A549 (cell line): ENCODE data around the gene RBM26. TPM values are rescaled to one million over a fixed set of nuclear protein-coding genes. Genes with fewer than 3 reads are reported as not detected.

Experiments
- ATAC-seq, 2 experiments: fragments of 200-7000 bp in 1 of 2; fragments of >200 bp in 1 of 2; cut with Nextera tagmentation in 1 of 2; cut with Tn5 transposase in 1 of 2; 3 replicates each; pipeline versions ENCODE4 v1.8.0 to v1.9.1; 2018 to 2020; ENCODE audit warnings: mild to moderate bottlenecking in 1 of 2, moderate library complexity in 1 of 2
- CTCF ChIA-PET: fragments of 300-600 bp; sonication (Branson Sonifier 250); formaldehyde crosslinking; extraction: SDS; loops from one replicate; lab custom pipeline; 2021; ENCODE audit warnings: antibody characterized with exemption, inconsistent platforms; lab: Yijun Ruan, JAX
- POLR2A ChIA-PET: fragments of 350-600 bp; formaldehyde crosslinking; extraction: SDS; loops from one replicate; lab custom pipeline; 2021; ENCODE audit warnings: antibody characterized with exemption, inconsistent platforms; lab: Yijun Ruan, JAX
- DNase-seq, 2 experiments: peaks; one replicate each; pipeline versions ENCODE4 v3.0.0 to v3.0.0-alpha.2; 2011 to 2016; ENCODE audit warnings: low read depth in 1 of 2, low spot score in 1 of 2
- FAIRE-seq: peaks from 2 replicates; lab custom pipeline; 2011; peaks lifted over from hg19 to GRCh38; lab: Jason Lieb, UNC
- H3K27ac ChIP-seq, 2 experiments: fragments of >200 bp; sonication (Bioruptor Twin); formaldehyde crosslinking; 3 replicates each; pipeline ENCODE4 v1.5.1; 2016 to 2017
- H3K4me1 ChIP-seq: fragments of >200 bp; sonication (Bioruptor Twin); formaldehyde crosslinking; 3 replicates; pipeline ENCODE4 v1.6.1; 2016
- H3K4me2 ChIP-seq: fragments of >200 bp; sonication (Bioruptor Twin); formaldehyde crosslinking; 3 replicates; pipeline ENCODE4 v1.6.1; 2016
- H3K4me3 ChIP-seq: fragments of >200 bp; sonication (Bioruptor Twin); formaldehyde crosslinking; 3 replicates; pipeline ENCODE4 v1.5.1; 2016
- H3K9me3 ChIP-seq: fragments of >200 bp; sonication (Bioruptor Twin); formaldehyde crosslinking; 3 replicates; pipeline ENCODE4 v1.6.1; 2016
- CBX2 ChIP-seq: fragments of 200-600 bp; sonication (generic); IDR thresholded peaks from 2 replicates; pipeline ENCODE4 v1.6.1; 2016; ENCODE audit warnings: low read depth, mild to moderate bottlenecking, borderline replicate concordance
- CBX8 ChIP-seq: fragments of 200-600 bp; sonication (generic); IDR thresholded peaks from 2 replicates; pipeline ENCODE4 v1.6.1; 2016
- CHD2 ChIP-seq: fragments of 150-350 bp; IDR thresholded peaks from 2 replicates; pipeline ENCODE4 v1.6.1; 2014; ENCODE audit warnings: low read length; ENCODE audit not compliant: partially characterized antibody
- EP300 ChIP-seq, 2 experiments: fragments of >200 bp; sonication (Bioruptor Twin); formaldehyde crosslinking; IDR thresholded peaks; 2 replicates in 1 of 2; 3 replicates in 1 of 2; pipeline ENCODE4 v1.6.1; 2016 to 2017
- GATA3 ChIP-seq: IDR thresholded peaks from 2 replicates; pipeline ENCODE4 v1.6.1; 2012; ENCODE audit warnings: borderline replicate concordance
- HOXA7 ChIP-seq: fragments of 250-450 bp; sonication (Bioruptor Pico); IDR thresholded peaks from 2 replicates; pipeline ENCODE4 v1.5.0; 2020; ENCODE audit warnings: mild to moderate bottlenecking, moderate library complexity
- JUN ChIP-seq, 2 experiments: fragments of >200 bp; sonication (Bioruptor Twin); formaldehyde crosslinking; IDR thresholded peaks; 2 replicates in 1 of 2; 3 replicates in 1 of 2; pipeline ENCODE4 v1.6.1; 2016 to 2017
- KDM1A ChIP-seq: fragments of 200-600 bp; sonication (generic); IDR thresholded peaks from 2 replicates; pipeline ENCODE4 v1.6.1; 2016; ENCODE audit warnings: low read depth, mild to moderate bottlenecking
- KDM5A ChIP-seq: fragments of 200-600 bp; sonication (generic); IDR thresholded peaks from 2 replicates; pipeline ENCODE4 v1.6.1; 2016; ENCODE audit warnings: antibody characterized with exemption, mild to moderate bottlenecking
- MAFK ChIP-seq: fragments of 450-650 bp; IDR thresholded peaks from 2 replicates; pipeline ENCODE4 v1.6.1; 2014; ENCODE audit not compliant: partially characterized antibody
- MYC ChIP-seq: IDR thresholded peaks from 2 replicates; pipeline ENCODE4 v1.6.1; 2012; ENCODE audit warnings: mild to moderate bottlenecking, inconsistent platforms, low read length, improper control_type of control experiment, borderline replicate concordance
- RARB ChIP-seq: fragments of 250-450 bp; sonication (Bioruptor Pico); IDR thresholded peaks from 2 replicates; pipeline ENCODE4 v1.8.0; 2021; ENCODE audit warnings: mild to moderate bottlenecking, moderate library complexity
- RCOR1 ChIP-seq: fragments of 150-350 bp; IDR thresholded peaks from 2 replicates; pipeline ENCODE4 v1.6.1; 2014; ENCODE audit warnings: antibody characterized with exemption, low read length, low read depth
- RNF2 ChIP-seq: fragments of 200-600 bp; sonication (generic); IDR thresholded peaks from 2 replicates; pipeline ENCODE4 v1.6.1; 2016; ENCODE audit warnings: low read depth, mild to moderate bottlenecking, antibody characterized with exemption, moderate library complexity, borderline replicate concordance
- TP53 ChIP-seq: fragments of 250-450 bp; sonication (Bioruptor Pico); IDR thresholded peaks from 2 replicates; pipeline ENCODE4 v1.5.0; 2021; ENCODE audit warnings: mild to moderate bottlenecking, moderate library complexity
- ZNF302 ChIP-seq: fragments of 250-450 bp; sonication (Bioruptor Pico); IDR thresholded peaks from 2 replicates; pipeline ENCODE4 v1.9.0; 2021; ENCODE audit warnings: inconsistent platforms, mild to moderate bottlenecking, moderate library complexity
- WGBS: methylation state at CpG from one replicate; pipeline ENCODE4 v1.1.6; 2017; ENCODE audit errors: missing lambda C conversion rate; 5-methylcytosine and 5-hydroxymethylcytosine counted together
- polyA plus RNA-seq, 4 experiments: library from polyadenylated mRNA; depleted of rRNA in 3 of 4; stranded (reverse); fragments of >200 nt; fragmentation: RNase III in 1 of 4; extraction: RNeasy Plus Mini Kit Qiagen cat#74134 plus additional on column Dnase treatment in 1 of 4; gene quantifications; 2 replicates in 3 of 4; 3 replicates in 1 of 4; pipeline ENCODE4 v1.2.3, GENCODE V29; 2011 to 2017
- TF ChIP-seq, protein P1 (sequence below): fragments of 200-600 bp; sonication (generic); IDR thresholded peaks from 2 replicates; pipeline ENCODE4 v1.6.1; 2016; ENCODE audit warnings: antibody characterized with exemption, mild to moderate bottlenecking, moderate library complexity
- TF ChIP-seq, protein P2 (sequence below): fragments of >200 bp; sonication (Bioruptor Twin); formaldehyde crosslinking; IDR thresholded peaks from 3 replicates; pipeline ENCODE4 v1.6.1; 2016

RBM26 gene
- polyA plus RNA-seq, 2 of the 4 experiments (the other 2 are of a cell fraction) = 29.5 to 29.7 TPM

DNA sequence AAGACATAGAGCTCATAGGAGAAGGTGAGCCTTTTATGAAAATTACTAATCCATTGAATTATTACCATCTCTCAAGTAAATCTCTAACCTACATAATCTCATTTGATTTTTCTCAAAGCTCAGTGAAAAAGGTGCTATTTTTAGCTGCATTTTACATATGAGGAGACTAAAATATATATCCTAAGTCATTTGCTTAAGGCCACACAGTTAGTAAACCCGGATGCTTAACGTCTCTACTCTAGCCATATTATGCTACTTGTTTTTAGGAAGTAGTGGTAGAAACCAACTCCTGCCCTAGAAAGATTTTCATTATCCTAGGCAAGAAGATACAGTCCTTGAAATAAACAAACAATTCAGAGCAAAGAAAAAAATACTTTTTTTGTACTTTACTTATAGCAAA, 108.9 kb downstream of the RBM26 start:
- ChIA-PET CTCF (no interaction called here), POLR2A (no interaction called here)
- no peak for FAIRE-seq
- no peak for ATAC-seq
- H3K9me3 ChIP-seq = no peaks in the 10 kb centered on the region
- H3K27ac ChIP-seq = no peak overlapping the region
- H3K4me1 ChIP-seq = no peaks in the 10 kb centered on the region
- H3K4me2 ChIP-seq = no peak overlapping the region
- no peak for TF ChIP-seq RARB (CRISPR knock-in tag)
- TF ChIP-seq KDM1A = no peak
- TF ChIP-seq CBX8 = no peak
- no peak for TF ChIP-seq TP53
- no peak for TF ChIP-seq MAFK
- no peak for TF ChIP-seq JUN (IDR thresholded peaks at IDR 0.05)
- TF ChIP-seq HOXA7 (CRISPR knock-in tag) = no peak
- TF ChIP-seq EP300 (IDR thresholded peaks at IDR 0.05) = no peak
- TF ChIP-seq RCOR1 = no peak
- no peak for TF ChIP-seq RNF2
- no peak for TF ChIP-seq CBX2
- H3K4me3 ChIP-seq = no peak overlapping the region
- DNase-seq = no peak
- 80% methylated on average over 2 of the region's 2 CpGs for WGBS

DNA sequence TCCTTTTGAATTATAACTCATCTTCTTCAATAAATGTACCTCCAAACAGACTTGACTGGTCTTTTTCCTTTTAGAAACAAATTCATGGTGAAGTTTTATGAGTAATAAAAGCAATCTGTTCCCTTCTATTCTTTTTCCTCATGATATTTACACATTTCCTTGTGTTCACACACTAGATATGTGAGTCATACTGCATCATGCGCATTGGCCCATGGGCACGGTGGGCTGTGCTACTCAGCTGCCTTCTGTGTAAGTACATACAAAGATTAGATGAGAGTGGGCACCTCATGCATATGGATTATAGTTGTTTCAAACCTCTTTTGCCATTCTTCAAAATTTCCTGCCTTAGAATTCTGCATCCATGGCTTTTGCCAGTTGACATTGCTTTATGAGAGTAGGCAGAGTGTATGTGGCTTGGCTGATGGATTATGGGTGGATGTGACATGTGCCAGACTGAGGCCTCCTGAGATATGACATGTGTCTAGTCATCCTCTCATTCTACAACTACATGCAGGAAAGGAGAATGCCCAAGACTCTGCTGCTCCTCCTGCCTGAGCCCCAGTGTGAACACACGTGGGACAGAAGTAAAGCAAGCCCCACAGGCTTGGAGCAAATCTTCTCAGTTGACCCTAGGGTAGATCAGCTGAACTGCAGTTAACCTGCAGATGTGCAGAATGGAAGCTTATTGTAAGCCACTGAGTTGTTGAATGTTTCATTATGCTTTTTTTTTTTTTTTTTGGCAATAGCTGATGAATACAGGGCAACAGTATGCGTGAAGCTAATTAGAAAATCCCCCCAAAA, 109.9 kb downstream of the RBM26 start:
- peak; percentile 58 to 64; a peak in 4 of 6 replicates for ATAC-seq
- ChIA-PET CTCF (no interaction called here), POLR2A (no interaction called here)
- no peak for FAIRE-seq
- Histone ChIP-seq H3K4me3 (no peak overlapping the region), H3K4me1 (no peaks in the 10 kb centered on the region), H3K4me2 (no peak overlapping the region), H3K27ac (no peak overlapping the region), H3K9me3 (no peaks in the 10 kb centered on the region)
- TF ChIP-seq ZNF302 (CRISPR knock-in tag) (no peak), MAFK (no peak), GATA3 (no peak), JUN (IDR thresholded peaks at IDR 0.05) (no peak), MYC (no peak), CHD2 (no peak), KDM5A (no peak)
- TF ChIP-seq, protein P1, sequence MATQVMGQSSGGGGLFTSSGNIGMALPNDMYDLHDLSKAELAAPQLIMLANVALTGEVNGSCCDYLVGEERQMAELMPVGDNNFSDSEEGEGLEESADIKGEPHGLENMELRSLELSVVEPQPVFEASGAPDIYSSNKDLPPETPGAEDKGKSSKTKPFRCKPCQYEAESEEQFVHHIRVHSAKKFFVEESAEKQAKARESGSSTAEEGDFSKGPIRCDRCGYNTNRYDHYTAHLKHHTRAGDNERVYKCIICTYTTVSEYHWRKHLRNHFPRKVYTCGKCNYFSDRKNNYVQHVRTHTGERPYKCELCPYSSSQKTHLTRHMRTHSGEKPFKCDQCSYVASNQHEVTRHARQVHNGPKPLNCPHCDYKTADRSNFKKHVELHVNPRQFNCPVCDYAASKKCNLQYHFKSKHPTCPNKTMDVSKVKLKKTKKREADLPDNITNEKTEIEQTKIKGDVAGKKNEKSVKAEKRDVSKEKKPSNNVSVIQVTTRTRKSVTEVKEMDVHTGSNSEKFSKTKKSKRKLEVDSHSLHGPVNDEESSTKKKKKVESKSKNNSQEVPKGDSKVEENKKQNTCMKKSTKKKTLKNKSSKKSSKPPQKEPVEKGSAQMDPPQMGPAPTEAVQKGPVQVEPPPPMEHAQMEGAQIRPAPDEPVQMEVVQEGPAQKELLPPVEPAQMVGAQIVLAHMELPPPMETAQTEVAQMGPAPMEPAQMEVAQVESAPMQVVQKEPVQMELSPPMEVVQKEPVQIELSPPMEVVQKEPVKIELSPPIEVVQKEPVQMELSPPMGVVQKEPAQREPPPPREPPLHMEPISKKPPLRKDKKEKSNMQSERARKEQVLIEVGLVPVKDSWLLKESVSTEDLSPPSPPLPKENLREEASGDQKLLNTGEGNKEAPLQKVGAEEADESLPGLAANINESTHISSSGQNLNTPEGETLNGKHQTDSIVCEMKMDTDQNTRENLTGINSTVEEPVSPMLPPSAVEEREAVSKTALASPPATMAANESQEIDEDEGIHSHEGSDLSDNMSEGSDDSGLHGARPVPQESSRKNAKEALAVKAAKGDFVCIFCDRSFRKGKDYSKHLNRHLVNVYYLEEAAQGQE = no peak
- TF ChIP-seq, protein P2, sequence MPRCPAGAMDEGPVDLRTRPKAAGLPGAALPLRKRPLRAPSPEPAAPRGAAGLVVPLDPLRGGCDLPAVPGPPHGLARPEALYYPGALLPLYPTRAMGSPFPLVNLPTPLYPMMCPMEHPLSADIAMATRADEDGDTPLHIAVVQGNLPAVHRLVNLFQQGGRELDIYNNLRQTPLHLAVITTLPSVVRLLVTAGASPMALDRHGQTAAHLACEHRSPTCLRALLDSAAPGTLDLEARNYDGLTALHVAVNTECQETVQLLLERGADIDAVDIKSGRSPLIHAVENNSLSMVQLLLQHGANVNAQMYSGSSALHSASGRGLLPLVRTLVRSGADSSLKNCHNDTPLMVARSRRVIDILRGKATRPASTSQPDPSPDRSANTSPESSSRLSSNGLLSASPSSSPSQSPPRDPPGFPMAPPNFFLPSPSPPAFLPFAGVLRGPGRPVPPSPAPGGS = no peak
- 42% methylated on average over 4 of the region's 4 CpGs for WGBS
- DNase-seq = peak in 1 of 2 experiments; percentile 15
